ENCODE results near the gene DPH7. TPM values are rescaled to one million over a fixed set of nuclear protein-coding genes. Genes with fewer than 3 reads are reported as not detected.
A peak's percentile ranks its signal among the peaks of the same experiment; 100 is the strongest.

Gene DPH7
- total RNA-seq, 1 experiment from 2014 or later = 54.4 TPM

GRCh38 chr9:137603879-137604278 lies 25.2 kb upstream of the DPH7 start:
- Histone ChIP-seq H3K4me1 (ENCODE audit: control insufficient read depth in 1 of 2, insufficient read depth in 2 of 2, low read length in 2 of 2) (peaks cover 12 to 45% of the 10 kb centered on the region in 2 experiments; a peak in 3 of 4 replicates), H2AFZ (ENCODE audit: low read depth, low read length, poor library complexity, severe bottlenecking) (no peak overlapping the region), H3K27me3 (ENCODE audit: insufficient read depth, low read length) (no peaks in the 10 kb centered on the region), H3K79me2 (ENCODE audit: insufficient read depth, low read length) (peaks cover 28% of the 10 kb centered on the region; the same call in 1 of the 2 replicates), H3K36me3 (ENCODE audit: control insufficient read depth in 1 of 2, insufficient read depth in 2 of 2, low read length in 2 of 2) (no peaks in the 10 kb centered on the region), H3K9me2 (ENCODE audit: insufficient read depth) (no peaks in the 10 kb centered on the region), H4K20me1 (ENCODE audit: insufficient read depth) (no peaks in the 10 kb centered on the region), H3K27ac (ENCODE audit: low read depth, low read length) (no peak overlapping the region; the same call in 1 of the 2 replicates), H3K4me3 (replicated peaks in 1 of 2; ENCODE audit: low read depth in 1 of 2, low read length in 2 of 2) (no peak overlapping the region), H3K9me3 (ENCODE audit: control insufficient read depth in 1 of 2, insufficient read depth in 1 of 2, low read depth in 1 of 2, low read length in 2 of 2) (no peaks in the 10 kb centered on the region), H3K4me2 (ENCODE audit: low read length) (peak overlapping the region; percentile 60; the same call in 1 of the 2 replicates), H3K9ac (ENCODE audit: low read length) (no peak overlapping the region)
- ATAC-seq (no peak), DNase-seq (ENCODE audit: low read depth, low spot score) (no peak)
- no TSS peak for BruUV-seq (replicated peaks)
- RAD21 ChIA-PET (ENCODE audit: low non-redundant PET in 1 of 2, low total read pairs in 2 of 2, uncharacterized antibody in 2 of 2, unreplicated experiment in 2 of 2) = no interaction called here
- CTCF ChIA-PET = no interaction called here
- intact Hi-C loops (cut with micrococcal nuclease) = no loop called here
- POLR2A ChIA-PET = interaction anchor here (1.6 kb wide), 1 partner anchor 13 kb away, joined by 6 read pairs; the partner anchor contains the start of gene ZMYND19
- TF ChIP-seq ATF3 (IDR thresholded peaks at IDR 0.05) (no peak), RAD21 (IDR thresholded peaks at IDR 0.05; ENCODE audit: low read depth) (no peak), ZFX (IDR thresholded peaks at IDR 0.05) (no peak), SP1 (IDR thresholded peaks at IDR 0.05; ENCODE audit: low read depth) (no peak), REST (IDR thresholded peaks at IDR 0.05; ENCODE audit: low read depth) (no peak), MAX (IDR thresholded peaks at IDR 0.05) (no peak)

Data from HCT116 (cell line).